Measurements from ENCODE around the gene CFAP20. TPM values are rescaled to one million over a fixed set of nuclear protein-coding genes. Genes with fewer than 3 reads are reported as not detected.
"Not testable (repeated sequence)": the region's sequence is repeated elsewhere in the genome, so short reads cannot be mapped to it uniquely, and the experiment has no call there.

Gene CFAP20
- total RNA-seq, 1 experiment from 2014 or later = 36.9 TPM

GRCh38 chr16:58082381-58082780, 46.8 kb downstream of the CFAP20 start:
- DNase-seq (ENCODE audit: unreplicated experiment) = no peak
- ChIA-PET POLR2A (no interaction called here), CTCF (interaction anchor here (1.4 kb wide), 1 partner anchor 326 kb away, joined by 5 read pairs; no protein-coding TSS in a partner anchor)
- TF ChIP-seq CTCF (IDR thresholded peaks at IDR 0.05; ENCODE audit: unreplicated experiment) = no peak
- intact Hi-C loops (cut with micrococcal nuclease) = no loop called here
- Mint-ChIP-seq H3K36me3 (ENCODE audit: insufficient read depth, unreplicated experiment) (no peaks in the 10 kb centered on the region), H3K27ac (ENCODE audit: low read depth, unreplicated experiment) (no peak overlapping the region), H3K4me1 (ENCODE audit: insufficient read depth, unreplicated experiment) (peaks cover 5% of the 10 kb centered on the region), H3K9me3 (ENCODE audit: unreplicated experiment) (no peaks in the 10 kb centered on the region), H3K27me3 (ENCODE audit: insufficient read depth, unreplicated experiment) (no peaks in the 10 kb centered on the region), H3K4me3 (ENCODE audit: unreplicated experiment) (no peak overlapping the region)
- BruUV-seq (replicated peaks) = no TSS peak

GRCh38 chr16:58080657-58081056, 48.5 kb downstream of the CFAP20 start:
- POLR2A ChIA-PET = not testable (repeated sequence)

GRCh38 chr16:58077796-58078195, 51.4 kb downstream of the CFAP20 start:
- Mint-ChIP-seq H3K4me3 (ENCODE audit: unreplicated experiment) (no peak overlapping the region), H3K27ac (ENCODE audit: low read depth, unreplicated experiment) (no peak overlapping the region), H3K4me1 (ENCODE audit: insufficient read depth, unreplicated experiment) (peaks cover 5% of the 10 kb centered on the region), H3K36me3 (ENCODE audit: insufficient read depth, unreplicated experiment) (no peaks in the 10 kb centered on the region), H3K27me3 (ENCODE audit: insufficient read depth, unreplicated experiment) (no peaks in the 10 kb centered on the region), H3K9me3 (ENCODE audit: unreplicated experiment) (peaks cover 7% of the 10 kb centered on the region)
- BruUV-seq (replicated peaks) = no TSS peak
- ChIA-PET CTCF (interaction anchor here (0.5 kb wide), 1 partner anchor 411 kb away, joined by 3 read pairs; no protein-coding TSS in a partner anchor), POLR2A (no interaction called here)
- intact Hi-C loops (cut with micrococcal nuclease) = no loop called here
- TF ChIP-seq CTCF (IDR thresholded peaks at IDR 0.05; ENCODE audit: unreplicated experiment) = no peak
- DNase-seq (ENCODE audit: unreplicated experiment) = no peak

More at GRCh38 chr16:58080657-58081056, 48.5 kb downstream of the CFAP20 start:
- H3K27me3 Mint-ChIP-seq (ENCODE audit: insufficient read depth, unreplicated experiment); H3K27ac Mint-ChIP-seq (ENCODE audit: low read depth, unreplicated experiment); BruUV-seq (replicated peaks); H3K9me3 Mint-ChIP-seq (ENCODE audit: unreplicated experiment); H3K4me1 Mint-ChIP-seq (ENCODE audit: insufficient read depth, unreplicated experiment); intact Hi-C loops (cut with micrococcal nuclease); H3K4me3 Mint-ChIP-seq (ENCODE audit: unreplicated experiment); DNase-seq (ENCODE audit: unreplicated experiment); H3K36me3 Mint-ChIP-seq (ENCODE audit: insufficient read depth, unreplicated experiment): not testable (repeated sequence)
- CTCF ChIA-PET = interaction anchor here (0.7 kb wide), 1 partner anchor 614 kb away, joined by 3 read pairs; no protein-coding TSS in a partner anchor

GRCh38 chr16:58076514-58076913, 52.7 kb downstream of the CFAP20 start:
- no peaks in the 10 kb centered on the region for H3K27me3 Mint-ChIP-seq (ENCODE audit: insufficient read depth, unreplicated experiment)
- intact Hi-C loops (cut with micrococcal nuclease) = no loop called here
- ChIA-PET POLR2A (no interaction called here), CTCF (no interaction called here)
- peaks cover 5% of the 10 kb centered on the region for H3K4me1 Mint-ChIP-seq (ENCODE audit: insufficient read depth, unreplicated experiment)
- BruUV-seq (replicated peaks) = no TSS peak
- no peak for TF ChIP-seq CTCF (IDR thresholded peaks at IDR 0.05; ENCODE audit: unreplicated experiment)
- H3K27ac Mint-ChIP-seq (ENCODE audit: low read depth, unreplicated experiment) = no peak overlapping the region
- H3K4me3 Mint-ChIP-seq (ENCODE audit: unreplicated experiment) = no peak overlapping the region
- DNase-seq (ENCODE audit: unreplicated experiment) = no peak
- H3K36me3 Mint-ChIP-seq (ENCODE audit: insufficient read depth, unreplicated experiment) = no peaks in the 10 kb centered on the region
- H3K9me3 Mint-ChIP-seq (ENCODE audit: unreplicated experiment) = peaks cover 7% of the 10 kb centered on the region

- Mint-ChIP-seq H3K27me3 (ENCODE audit: insufficient read depth, unreplicated experiment) (no peaks in the 10 kb centered on the region), H3K9me3 (ENCODE audit: unreplicated experiment) (peaks cover 7% of the 10 kb centered on the region), H3K27ac (ENCODE audit: low read depth, unreplicated experiment) (no peak overlapping the region), H3K4me1 (ENCODE audit: insufficient read depth, unreplicated experiment) (peaks cover 5% of the 10 kb centered on the region), H3K4me3 (ENCODE audit: unreplicated experiment) (no peak overlapping the region), H3K36me3 (ENCODE audit: insufficient read depth, unreplicated experiment) (no peaks in the 10 kb centered on the region)
- ChIA-PET CTCF (interaction anchor here (0.7 kb wide), 1 partner anchor 259 kb away, joined by 3 read pairs; no protein-coding TSS in a partner anchor), POLR2A (no interaction called here)
- DNase-seq (ENCODE audit: unreplicated experiment) = no peak
- TF ChIP-seq CTCF (IDR thresholded peaks at IDR 0.05; ENCODE audit: unreplicated experiment) = no peak
- intact Hi-C loops (cut with micrococcal nuclease) = no loop called here
- no TSS peak for BruUV-seq (replicated peaks)
These were observed 54.5 kb downstream of the CFAP20 start for GRCh38 chr16:58074657-58075056.

- H3K9me3 Mint-ChIP-seq (ENCODE audit: unreplicated experiment); BruUV-seq (replicated peaks); intact Hi-C loops (cut with micrococcal nuclease); DNase-seq (ENCODE audit: unreplicated experiment); H3K27me3 Mint-ChIP-seq (ENCODE audit: insufficient read depth, unreplicated experiment); H3K4me1 Mint-ChIP-seq (ENCODE audit: insufficient read depth, unreplicated experiment); H3K36me3 Mint-ChIP-seq (ENCODE audit: insufficient read depth, unreplicated experiment); H3K4me3 Mint-ChIP-seq (ENCODE audit: unreplicated experiment); H3K27ac Mint-ChIP-seq (ENCODE audit: low read depth, unreplicated experiment): not testable (repeated sequence)
- POLR2A ChIA-PET = interaction anchor here (0.7 kb wide), 1 partner anchor 50 kb away, joined by 3 read pairs; no protein-coding TSS in a partner anchor
- CTCF ChIA-PET = interaction anchor here (0.9 kb wide), 1 partner anchor 34 kb away, joined by 3 read pairs; no protein-coding TSS in a partner anchor
These were observed 56.1 kb downstream of the CFAP20 start for GRCh38 chr16:58073086-58073485.
